ENCODE results near the gene ADNP. TPM values are rescaled to one million over a fixed set of nuclear protein-coding genes. Genes with fewer than 3 reads are reported as not detected.

ADNP gene
- total and polyA plus RNA-seq, 2 experiments from 2014 or later: 95.0 to 106 TPM

- no peaks in the 10 kb centered on the region for H3K9me2 ChIP-seq (ENCODE audit: insufficient read depth)
- no peaks in the 10 kb centered on the region for H3K36me3 ChIP-seq (ENCODE audit: insufficient read depth)
- H2AFZ ChIP-seq: no peak overlapping the region
- Mint-ChIP-seq H3K9me3 (no peaks in the 10 kb centered on the region), H3K4me1 (peaks cover 30% of the 10 kb centered on the region), H3K27ac (peak overlapping the region; percentile 69), H3K36me3 (ENCODE audit: low read depth) (no peaks in the 10 kb centered on the region), H3K4me3 (no peak overlapping the region), H3K27me3 (ENCODE audit: insufficient read depth, low read depth, poor library complexity) (peaks cover 19% of the 10 kb centered on the region)
- TF ChIP-seq POLR2AphosphoS5 (IDR thresholded peaks at IDR 0.05; ENCODE audit: low read depth) (no peak), EZH2 (IDR thresholded peaks at IDR 0.05; ENCODE audit: low read depth, unreplicated experiment) (no peak), REST (IDR thresholded peaks at IDR 0.05; ENCODE audit: unreplicated experiment) (no peak), ZNF114 (CRISPR knock-in tag; IDR thresholded peaks at IDR 0.05) (no peak), CTCF (conservative IDR thresholded peaks at IDR 0.05; ENCODE audit: low read depth in 2 of 2) (no peak), ZNF331 (CRISPR knock-in tag; IDR thresholded peaks at IDR 0.05; ENCODE audit: low read depth) (no peak), JUNB (IDR thresholded peaks at IDR 0.05; ENCODE audit: unreplicated experiment) (no peak), ZNF462 (CRISPR knock-in tag; IDR thresholded peaks at IDR 0.05) (no peak), CREB1 (CRISPR knock-in tag; IDR thresholded peaks at IDR 0.05; ENCODE audit: low read depth) (no peak), STAT1 (IDR thresholded peaks at IDR 0.05; ENCODE audit: unreplicated experiment) (no peak), NANOG (IDR thresholded peaks at IDR 0.05; ENCODE audit: borderline replicate concordance) (no peak), ETS1 (IDR thresholded peaks at IDR 0.05) (no peak), EZH2phosphoT487 (IDR thresholded peaks at IDR 0.05; ENCODE audit: unreplicated experiment) (no peak)
- no peak overlapping the region for H3K4me3 ChIP-seq
- H3K4me1 ChIP-seq (ENCODE audit: insufficient read depth): peaks cover 14% of the 10 kb centered on the region
- H3K79me2 ChIP-seq (replicated peaks; ENCODE audit: insufficient read depth): no peaks in the 10 kb centered on the region
- H3F3A ChIP-seq (replicated peaks; ENCODE audit: low read depth): no peaks in the 10 kb centered on the region
- no peaks in the 10 kb centered on the region for H4K20me1 ChIP-seq (replicated peaks; ENCODE audit: insufficient read depth)
- no peak overlapping the region for H3K4me2 ChIP-seq
- ATAC-seq (no peak), DNase-seq (ENCODE audit: low spot score) (no peak)
- no peaks in the 10 kb centered on the region for H3K27me3 ChIP-seq (ENCODE audit: insufficient read depth)
- no peak overlapping the region; the same call in 1 of the 2 replicates for H3K27ac ChIP-seq (ENCODE audit: low read depth)
Measured at GRCh38 chr20:50848341-50848808, 82.9 kb downstream of the ADNP start.
